RKO (cell line): ENCODE measurements around the gene FAR1.
"Not testable (repeated sequence)": the region's sequence is repeated elsewhere in the genome, so short reads cannot be mapped to it uniquely, and the experiment has no call there.

Experiments
- DNase-seq: peaks from one replicate; pipeline ENCODE4 v3.0.0-alpha.2; 2016; ENCODE audit warnings: low spot score

Gene FAR1

DNA sequence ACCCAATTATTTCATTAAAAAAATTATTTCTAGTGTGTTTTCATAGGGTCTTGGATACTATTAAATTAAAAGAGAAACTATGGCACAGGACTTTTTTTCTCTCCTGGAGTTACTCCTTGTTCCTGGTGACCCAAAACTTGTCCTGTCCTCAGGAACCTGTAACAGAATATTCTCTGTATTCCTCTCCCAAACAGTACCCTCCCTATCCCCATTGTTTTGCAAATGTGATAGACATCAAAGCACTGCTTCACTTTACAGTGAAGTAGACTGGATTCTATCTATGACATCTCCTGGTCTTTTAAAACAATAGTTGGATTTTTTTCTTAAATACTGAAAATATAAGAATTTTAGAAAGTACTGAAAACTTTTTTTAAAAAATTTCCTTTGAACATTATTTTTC lies 37.2 kb downstream of the FAR1 start:
- no peak for DNase-seq

DNA sequence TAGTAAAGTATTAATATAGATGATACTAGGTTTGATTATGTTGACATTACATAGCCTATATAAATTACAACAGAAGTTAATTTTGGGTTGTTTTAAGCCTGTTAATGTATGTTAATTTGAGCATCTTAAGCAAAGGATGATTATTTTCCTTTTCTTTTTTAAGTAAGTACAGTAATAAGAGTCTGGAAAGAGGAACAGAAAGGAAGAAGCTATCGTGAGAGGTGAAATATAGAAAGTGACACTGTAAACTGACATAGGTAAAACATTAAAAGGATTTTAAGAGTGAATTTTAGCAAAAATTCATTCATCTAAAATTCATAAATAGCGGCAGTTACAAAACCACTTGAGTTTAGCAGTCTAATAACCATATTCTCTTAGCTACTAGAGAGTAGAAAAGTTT lies 45.5 kb downstream of the FAR1 start:
- DNase-seq = no peak

DNA sequence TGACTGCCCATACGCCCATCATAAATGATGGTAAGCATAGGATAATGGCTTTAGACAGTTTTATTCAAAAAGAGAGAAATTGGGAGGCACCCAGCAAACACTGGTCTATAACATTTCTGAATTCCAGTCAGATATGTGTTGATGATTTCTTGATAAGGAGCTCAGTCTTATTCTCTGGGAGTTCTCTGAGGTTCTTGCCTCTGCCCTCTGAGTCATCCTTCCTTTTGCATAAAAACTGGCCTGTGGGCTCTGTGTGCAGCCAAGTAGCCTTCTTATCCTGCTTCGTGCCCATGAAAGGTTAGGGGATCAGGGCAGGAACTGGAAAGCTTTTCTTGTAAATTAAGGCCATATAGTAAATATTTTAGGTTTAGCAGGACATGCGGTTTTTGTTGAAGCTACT lies 48.9 kb downstream of the FAR1 start:
- DNase-seq = no peak

DNA sequence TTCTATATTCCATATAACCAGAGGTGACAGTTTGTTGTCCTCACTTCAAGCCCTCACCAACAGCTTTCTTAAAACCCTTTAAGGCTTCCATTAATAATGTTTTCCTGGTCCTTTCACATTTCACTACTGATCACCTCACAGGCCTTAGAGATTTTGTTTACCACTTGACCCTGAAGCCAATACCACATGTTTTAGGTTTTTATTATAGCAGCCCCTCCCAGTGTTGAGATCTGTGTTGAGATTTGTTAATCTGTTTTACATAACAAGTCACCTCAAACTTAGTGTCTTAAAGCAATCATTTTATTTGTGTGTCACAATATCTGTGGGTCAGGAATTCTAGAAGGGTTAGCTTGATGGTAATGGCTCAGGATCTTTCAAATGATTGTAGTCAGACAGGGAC lies 49.9 kb downstream of the FAR1 start:
- DNase-seq = no peak

DNA sequence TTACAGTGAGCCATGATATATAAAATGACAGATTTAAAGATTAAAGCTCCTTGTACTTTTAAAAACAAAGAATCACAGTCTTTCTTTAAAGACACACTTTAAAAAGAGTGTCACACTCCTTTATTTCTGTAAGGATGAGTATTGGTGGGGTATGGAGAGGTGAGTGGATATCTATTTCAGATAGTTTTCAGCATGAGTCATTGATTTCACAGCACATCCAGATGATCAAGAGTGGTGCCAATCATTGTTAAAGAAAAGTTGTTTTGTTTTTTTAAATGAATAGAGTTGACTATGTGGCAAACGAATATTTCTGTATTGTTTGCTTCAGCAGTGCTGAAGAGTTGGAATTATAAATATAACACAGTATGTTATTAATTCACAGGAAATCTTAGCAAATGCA lies 52.5 kb downstream of the FAR1 start:
- DNase-seq = no peak

DNA sequence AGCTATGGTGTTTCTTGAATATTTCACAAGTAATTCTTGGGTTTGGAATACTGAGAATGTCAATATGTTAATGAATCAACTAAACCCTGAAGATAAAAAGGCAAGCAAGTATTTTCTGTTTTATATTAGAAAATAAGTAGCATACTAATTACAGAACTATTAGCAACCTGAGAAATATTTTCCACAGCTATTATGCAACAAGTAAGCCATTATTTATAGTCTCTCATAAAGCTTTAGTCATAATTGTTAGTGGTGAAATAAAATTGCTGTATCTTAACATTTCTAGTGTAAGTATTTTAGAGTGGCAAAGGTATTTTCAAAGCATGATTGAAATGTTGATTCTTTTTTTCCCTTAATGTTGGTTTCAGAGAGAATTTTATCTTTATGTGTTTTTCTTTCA lies 53.3 kb downstream of the FAR1 start:
- no peak for DNase-seq

DNA sequence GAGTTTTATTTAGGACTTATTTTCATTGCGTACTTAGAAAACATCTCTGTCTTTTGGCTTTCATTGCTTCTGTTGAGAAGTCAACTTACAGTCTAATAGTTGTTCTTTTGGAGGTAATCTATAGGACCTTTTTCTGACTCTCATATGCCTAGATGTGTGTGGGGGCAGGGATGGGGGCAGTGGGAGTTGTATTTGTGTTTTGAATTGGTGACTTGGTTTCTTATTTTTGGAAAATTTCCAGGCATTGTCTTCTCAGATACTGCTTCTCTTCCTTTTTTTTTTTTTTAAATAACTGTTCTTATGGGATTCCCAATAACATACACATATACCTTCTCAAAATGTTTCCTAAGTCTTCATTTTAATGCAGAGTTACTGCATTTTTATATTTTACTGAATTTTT lies 58.0 kb downstream of the FAR1 start:
- DNase-seq = no peak

DNA sequence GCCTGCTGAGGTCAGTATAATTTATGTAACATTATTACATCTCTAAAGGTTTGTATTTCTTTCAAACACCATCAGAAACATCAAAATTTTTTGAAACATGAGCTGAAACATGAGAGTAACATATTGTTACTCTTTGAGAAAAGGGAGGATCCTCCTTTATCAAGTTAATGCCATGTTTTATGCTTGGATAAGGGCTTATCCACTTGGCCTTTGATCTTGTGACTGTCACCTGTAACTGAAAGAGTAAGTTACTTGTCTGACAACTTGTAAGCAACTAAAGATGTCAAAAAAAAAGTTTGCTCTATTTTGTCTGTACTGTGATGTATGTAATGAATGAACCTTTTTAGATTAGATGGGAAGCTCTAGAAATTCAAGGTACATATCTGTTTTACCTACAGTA lies 59.6 kb downstream of the FAR1 start:
- DNase-seq = no peak

DNA sequence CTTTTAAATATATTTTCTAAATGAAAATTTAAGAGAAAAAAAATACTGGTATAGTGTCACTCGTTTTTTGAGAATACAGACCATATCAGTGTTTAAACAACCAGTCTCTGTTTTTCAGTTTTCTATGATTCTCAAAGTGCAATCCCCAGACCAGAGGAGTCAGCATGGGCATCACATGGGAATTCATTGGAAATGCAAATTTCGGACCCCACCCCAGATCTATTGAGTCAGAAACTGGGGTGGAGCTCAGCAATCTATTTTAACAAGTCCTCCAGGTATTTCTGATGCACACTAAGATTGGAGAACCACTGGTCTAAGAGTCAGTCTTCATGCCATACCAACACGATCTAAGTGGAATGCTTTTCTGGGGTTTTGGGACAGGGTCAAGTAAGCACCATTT lies 66.1 kb downstream of the FAR1 start:
- no peak for DNase-seq

DNA sequence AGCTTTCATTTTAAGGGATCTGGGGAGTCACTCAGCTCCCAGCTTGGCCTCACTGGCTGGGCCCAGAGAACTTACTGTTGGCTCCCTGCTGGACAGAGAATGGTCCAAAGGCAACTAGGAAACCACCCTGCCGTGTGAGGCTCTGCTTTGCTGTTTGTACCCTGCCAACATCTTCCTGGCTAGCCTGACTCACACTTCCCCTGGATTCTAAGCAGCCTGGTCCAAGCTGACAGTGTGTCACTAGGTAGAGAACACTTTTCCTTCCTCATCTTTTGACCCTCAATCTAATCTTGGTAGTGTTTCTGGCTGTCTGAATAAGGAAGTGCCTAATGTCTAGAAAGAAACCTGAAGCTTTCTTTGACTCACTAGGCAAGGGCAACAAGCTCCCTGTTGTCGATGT lies 76.7 kb downstream of the FAR1 start:
- DNase-seq = no peak

DNA sequence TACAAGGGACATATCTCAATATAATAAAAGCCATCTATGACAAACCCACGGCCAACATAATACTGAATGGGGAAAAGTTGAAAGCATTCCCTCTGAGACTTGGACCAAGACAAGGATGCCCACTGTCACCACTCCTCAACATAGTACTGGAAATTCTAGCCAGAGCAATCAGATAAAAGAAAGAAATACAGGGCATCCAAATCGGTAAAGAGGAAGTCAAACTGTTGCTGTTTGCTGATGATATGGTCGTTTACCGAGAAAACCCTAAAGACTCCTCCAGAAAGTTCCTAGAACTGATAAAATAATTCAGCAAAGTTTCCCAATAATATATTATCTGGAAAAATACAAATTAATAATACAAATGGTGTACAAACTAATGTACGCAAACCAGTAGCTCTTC lies 84.8 kb downstream of the FAR1 start:
- DNase-seq = not testable (repeated sequence)

DNA sequence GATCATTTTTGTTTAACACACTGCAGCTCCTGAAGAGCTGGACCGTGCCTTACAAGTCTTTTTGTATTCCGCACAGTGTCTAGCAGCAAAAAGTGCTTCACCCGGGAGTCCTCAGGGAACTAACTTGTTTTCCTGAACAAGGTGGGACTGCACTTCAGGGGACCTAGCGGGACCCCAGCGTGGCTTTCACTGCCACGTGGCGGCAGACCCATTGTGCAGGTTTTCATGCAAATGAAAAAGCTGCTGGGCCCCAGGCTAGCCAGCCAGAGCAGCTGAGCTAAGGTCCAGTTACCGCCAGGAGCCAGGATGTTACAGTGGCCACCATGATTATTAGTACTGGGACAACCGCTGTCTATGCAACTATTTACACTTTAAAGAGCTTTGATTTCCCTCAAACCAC lies 90.6 kb downstream of the FAR1 start:
- DNase-seq = no peak

DNA sequence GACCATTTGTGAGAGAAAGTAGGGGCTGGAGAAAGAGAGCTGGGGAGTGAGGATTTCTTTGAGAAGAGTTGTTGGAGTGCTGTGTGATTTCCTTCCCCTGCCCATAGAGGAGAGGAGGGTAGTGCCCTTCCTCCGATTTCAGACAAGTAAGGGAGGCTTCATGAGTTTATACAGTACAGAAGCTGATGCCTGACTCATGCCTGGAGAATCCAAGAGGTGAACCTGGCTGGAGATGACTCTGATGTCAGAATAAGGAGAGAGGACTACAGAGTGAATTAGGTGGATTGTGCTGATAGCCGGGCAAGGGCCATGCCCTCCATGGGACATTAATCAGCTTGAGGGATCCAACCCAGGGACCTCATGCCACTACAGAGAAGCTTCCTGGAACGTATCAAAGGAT lies 91.6 kb downstream of the FAR1 start:
- DNase-seq = no peak

DNA sequence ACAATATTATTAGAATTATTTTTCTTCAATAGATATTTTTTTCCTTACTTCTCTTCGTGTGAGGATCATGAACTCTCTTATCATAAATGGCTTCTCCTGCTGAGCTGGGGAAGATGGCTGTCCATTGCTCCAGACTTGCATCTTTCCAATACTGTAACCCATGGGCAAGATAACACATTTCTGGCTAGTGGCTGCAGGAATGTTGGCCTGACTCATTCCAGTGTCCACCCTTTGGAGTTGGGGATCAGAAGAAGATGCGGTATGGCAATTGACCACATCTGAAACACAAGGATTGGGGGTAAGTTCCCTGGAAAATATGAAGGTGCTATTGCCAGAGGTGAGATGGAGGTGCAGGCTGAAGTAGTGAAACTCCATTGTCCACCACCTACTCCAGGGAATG lies 92.8 kb downstream of the FAR1 start:
- DNase-seq = no peak

DNA sequence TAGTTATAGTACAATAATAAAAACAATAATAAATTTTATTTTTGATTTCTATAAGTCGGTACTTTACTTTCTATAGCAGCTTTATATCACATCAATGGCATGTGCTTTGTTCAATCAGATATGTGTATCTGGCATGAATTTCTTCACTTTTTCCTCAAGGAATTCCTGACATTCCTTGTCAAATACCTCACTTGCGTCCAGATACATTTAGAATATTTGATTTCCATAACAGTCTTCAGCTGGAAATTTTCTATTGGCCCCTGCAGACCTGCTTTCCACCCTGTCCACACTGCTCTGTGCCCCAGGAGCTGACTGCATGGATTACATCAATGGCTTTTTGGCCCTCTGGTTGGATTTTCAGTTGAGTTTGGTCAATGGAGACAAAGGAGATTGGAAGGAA lies 93.2 kb downstream of the FAR1 start:
- DNase-seq = no peak

DNA sequence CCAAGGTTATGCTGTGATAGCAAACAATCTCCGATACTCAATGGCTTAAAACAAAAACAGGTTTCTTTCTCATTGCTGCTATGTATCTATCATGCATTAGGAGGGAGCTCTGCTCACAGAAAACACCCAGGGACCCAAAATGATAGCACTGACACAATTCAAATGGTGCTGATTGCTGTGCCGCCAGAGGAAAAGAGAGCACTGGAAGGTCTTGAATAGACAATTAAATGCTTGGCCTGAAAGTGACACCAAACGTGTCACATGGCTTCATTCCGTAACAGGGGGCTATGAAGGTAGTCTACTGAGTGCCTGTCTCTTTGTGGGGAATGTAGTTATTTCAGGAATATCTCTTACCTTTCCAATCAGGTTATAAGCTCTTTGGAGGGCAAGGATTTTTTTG lies 94.2 kb downstream of the FAR1 start:
- DNase-seq = no peak

DNA sequence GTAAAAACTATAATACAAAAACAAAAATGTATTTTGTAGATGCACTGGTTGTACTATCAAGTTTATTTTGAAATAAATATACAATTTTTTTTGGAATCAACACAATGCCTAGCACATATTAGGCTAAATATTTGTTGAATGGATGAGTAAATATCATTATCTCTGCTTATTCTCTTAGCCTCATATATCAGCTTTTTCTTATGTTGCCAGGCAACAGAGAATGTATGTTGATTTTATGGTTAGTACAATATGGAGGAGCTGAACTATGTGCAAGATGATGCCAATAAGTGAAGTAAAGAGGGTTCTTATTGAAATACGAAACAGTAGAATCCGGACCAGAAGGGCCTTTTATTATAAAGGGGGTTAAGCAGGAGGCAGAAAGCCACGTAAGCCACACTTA lies 94.9 kb downstream of the FAR1 start:
- no peak for DNase-seq

DNA sequence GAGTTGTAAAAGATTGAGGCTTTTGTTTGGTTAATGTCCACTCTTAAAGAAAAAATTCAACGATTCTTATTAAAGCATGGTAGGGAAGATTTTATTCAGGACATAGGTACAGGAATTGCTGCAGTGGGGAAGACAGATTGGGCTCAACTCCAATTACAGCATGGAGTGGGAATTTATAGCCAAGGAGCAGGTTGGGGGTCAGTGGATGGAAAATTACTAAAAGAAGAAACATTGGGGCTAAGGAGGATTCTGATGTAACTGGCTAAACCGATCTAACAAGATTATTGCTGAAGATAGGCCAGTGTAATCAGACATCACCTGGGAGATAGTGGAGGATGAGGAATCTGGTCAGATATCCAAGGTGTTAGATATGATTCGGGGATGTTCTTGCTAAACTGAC lies 97.4 kb downstream of the FAR1 start:
- no peak for DNase-seq

DNA sequence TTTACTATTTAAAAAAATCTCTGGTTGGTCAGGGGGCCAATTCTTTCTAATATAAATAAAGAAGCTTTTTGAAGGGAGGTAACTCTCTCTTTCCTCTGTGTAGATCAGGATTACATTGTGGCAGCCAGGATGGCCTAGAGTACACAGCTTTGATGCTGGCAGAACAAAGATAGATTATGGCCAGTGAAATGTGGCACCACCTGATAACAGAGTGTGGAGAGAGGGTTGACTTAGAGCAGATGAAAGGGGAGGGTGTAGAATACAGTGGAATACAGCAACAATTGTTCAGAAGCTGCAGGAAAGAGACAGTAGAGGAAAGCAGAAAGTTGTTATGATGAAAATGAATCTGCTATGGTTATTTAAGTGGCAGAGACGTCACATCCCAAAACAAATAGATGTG lies 99.0 kb downstream of the FAR1 start:
- DNase-seq = no peak

DNA sequence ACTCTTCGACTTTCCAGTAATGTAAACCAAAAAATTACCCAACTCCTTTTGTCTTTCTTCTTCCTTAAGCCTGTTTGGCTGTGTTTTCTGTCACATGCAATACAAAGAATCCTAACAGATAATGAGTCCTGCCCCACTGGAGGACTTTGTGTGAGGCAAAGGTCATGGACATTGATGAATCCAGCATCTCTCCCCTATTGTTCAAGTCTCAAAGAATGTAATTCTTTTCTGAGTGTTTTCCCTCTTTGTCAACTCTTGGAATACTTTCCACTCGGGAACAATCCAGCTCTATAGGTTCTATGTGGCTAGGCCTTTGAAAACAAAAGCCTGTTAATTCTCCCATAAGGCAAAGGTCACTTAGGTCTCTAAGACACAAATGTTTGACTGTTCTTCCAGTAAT lies 100.7 kb downstream of the FAR1 start:
- no peak for DNase-seq

DNA sequence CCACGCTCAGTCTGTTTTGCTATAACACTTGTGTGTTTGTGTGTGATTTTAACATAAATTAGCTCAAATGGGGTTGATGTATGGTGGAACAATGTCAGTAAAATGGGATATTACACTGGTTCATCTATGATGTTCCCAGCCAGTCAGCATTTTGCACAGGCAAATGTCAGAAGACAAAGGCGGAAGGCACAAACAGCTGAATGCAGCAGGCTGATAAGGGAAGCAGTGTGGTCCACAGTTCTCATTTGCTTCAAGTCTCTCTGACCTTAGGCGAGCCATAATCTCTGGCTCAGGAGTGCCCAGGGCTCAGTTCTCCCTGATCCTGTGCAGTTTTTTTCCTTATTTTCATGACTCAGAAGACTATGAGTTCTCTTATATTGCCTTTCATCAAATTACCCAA lies 102.7 kb downstream of the FAR1 start:
- no peak for DNase-seq

DNA sequence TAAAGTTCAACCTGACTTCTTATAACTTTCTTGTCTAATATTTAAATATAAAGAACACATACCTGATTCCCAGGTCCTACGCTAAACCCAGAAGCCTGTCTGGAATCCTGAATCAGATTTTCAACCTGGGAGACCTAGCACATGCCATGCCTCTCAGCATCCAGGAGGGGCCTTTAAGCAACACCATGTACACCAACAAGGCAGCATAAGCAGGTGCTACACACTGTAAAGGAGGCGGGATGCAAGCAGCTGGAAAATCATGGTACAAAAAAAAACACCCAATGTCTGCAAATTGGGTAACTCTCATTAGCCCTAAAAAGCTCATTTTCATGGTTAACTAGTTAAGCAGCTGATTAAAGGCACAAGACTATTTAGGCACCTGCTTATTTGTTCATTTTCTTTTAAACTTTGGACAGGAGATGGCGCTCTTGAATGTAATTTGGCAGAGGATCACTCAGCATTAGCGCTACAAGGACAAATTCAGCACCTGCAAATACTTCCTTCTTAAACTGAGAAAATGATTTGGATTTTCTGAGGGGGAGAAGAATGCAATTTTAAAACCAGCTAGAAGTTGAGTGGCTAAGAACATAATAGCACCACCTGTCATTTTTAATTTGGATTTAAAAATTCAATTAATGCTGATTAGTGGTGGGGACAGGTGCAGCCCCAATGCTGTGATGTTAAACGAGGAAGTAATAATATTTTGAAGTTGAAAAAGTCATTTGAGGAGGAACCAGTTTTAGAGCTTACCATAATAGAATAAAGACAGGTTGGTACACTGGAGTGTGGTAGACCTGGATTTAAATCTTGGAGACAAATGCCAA lies 104.0 kb downstream of the FAR1 start:
- DNase-seq = peak; percentile 75

DNA sequence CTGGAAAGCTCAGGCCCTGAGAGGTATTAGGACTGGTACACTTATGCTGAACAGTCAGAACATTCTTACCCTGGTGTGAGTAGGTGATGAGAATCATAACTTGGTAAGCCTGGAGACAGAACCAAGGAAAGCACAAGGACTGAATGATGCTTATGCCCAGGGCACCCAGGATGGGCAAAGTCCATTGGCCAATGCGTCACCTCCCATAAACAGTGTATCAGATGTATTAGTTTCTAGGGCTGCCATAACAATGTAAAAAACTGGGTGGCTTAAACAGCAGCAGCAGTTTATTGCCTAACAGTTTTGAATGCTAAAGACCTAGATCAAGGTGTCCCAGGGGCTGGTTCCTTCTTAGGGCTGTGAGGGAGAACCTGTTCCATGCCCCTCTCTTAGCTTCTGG lies 107.0 kb downstream of the FAR1 start:
- peak; percentile 18 for DNase-seq

DNA sequence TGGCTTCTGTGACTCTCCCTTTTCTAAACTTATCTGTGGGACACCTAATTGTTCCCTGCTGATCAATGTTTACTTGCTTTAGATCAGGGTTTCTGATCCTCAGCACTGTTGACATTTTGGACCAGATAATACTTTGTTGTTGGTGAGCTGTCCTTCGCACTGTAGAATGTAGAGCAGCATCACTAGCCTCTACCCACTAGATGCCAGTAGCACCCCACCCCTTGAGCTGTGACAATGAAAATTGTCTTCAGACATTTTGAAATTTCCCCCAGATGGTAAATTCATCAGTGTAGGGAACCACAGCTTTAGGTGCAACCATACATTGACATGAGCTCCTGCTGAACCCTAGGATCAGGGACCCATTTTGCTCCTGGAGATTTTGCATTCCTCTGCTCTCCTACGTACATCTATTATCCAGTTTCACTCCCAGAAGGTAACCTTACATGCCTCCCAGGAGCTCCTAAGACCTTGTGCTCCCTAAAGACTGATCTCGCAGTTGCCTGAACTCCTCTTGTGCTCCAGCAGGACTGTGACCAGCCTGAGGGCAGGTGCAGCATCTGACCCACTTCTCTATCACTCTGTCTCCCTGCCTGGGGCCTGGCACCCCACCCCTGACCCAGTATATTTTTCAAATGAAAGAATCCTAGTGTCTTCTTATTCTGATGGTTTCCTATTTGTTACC lies 107.8 kb downstream of the FAR1 start:
- peak; percentile 11 for DNase-seq
